Ishikawa (cell line): ENCODE results near the gene TAGLN2.

Source experiments
- FOXM1 ChIP-seq: IDR thresholded peaks from 2 replicates; pipeline ENCODE4 v1.6.1; 2012; ENCODE audit warnings: low read depth, borderline replicate concordance
- MAX ChIP-seq: IDR thresholded peaks from 2 replicates; pipeline ENCODE4 v1.6.1; 2012
- RAD21 ChIP-seq: IDR thresholded peaks from 2 replicates; pipeline ENCODE4 v1.6.1; 2012; ENCODE audit warnings: low read depth
- REST ChIP-seq: IDR thresholded peaks from 2 replicates; pipeline ENCODE4 v1.6.1; 2012; ENCODE audit warnings: low read depth, mild to moderate bottlenecking
- TAF1 ChIP-seq: IDR thresholded peaks from 2 replicates; pipeline ENCODE4 v1.6.1; 2012; ENCODE audit warnings: low read depth, mild to moderate bottlenecking
- YY1 ChIP-seq: IDR thresholded peaks from 2 replicates; pipeline ENCODE4 v1.6.1; 2012; ENCODE audit warnings: low read depth

GRCh38 chr1:159920202-159920601 is 5.1 kb downstream of the TAGLN2 start:
- no peak for TF ChIP-seq RAD21
- TF ChIP-seq MAX = no peak
- TF ChIP-seq FOXM1 = no peak
- TF ChIP-seq TAF1 = no peak
- no peak for TF ChIP-seq YY1
- TF ChIP-seq REST = no peak
